Cerebellar cortex (tissue), 1 donor: ENCODE measurements around the gene TAF1L.
"Not testable (repeated sequence)": the region's sequence is repeated elsewhere in the genome, so short reads cannot be mapped to it uniquely, and the experiment has no call there.

ENCODE experiments used
- DNase-seq: peaks from one replicate; pipeline ENCODE4 v3.0.0-alpha.2; 2015; ENCODE audit warnings: low spot score

TAF1L gene, protein sequence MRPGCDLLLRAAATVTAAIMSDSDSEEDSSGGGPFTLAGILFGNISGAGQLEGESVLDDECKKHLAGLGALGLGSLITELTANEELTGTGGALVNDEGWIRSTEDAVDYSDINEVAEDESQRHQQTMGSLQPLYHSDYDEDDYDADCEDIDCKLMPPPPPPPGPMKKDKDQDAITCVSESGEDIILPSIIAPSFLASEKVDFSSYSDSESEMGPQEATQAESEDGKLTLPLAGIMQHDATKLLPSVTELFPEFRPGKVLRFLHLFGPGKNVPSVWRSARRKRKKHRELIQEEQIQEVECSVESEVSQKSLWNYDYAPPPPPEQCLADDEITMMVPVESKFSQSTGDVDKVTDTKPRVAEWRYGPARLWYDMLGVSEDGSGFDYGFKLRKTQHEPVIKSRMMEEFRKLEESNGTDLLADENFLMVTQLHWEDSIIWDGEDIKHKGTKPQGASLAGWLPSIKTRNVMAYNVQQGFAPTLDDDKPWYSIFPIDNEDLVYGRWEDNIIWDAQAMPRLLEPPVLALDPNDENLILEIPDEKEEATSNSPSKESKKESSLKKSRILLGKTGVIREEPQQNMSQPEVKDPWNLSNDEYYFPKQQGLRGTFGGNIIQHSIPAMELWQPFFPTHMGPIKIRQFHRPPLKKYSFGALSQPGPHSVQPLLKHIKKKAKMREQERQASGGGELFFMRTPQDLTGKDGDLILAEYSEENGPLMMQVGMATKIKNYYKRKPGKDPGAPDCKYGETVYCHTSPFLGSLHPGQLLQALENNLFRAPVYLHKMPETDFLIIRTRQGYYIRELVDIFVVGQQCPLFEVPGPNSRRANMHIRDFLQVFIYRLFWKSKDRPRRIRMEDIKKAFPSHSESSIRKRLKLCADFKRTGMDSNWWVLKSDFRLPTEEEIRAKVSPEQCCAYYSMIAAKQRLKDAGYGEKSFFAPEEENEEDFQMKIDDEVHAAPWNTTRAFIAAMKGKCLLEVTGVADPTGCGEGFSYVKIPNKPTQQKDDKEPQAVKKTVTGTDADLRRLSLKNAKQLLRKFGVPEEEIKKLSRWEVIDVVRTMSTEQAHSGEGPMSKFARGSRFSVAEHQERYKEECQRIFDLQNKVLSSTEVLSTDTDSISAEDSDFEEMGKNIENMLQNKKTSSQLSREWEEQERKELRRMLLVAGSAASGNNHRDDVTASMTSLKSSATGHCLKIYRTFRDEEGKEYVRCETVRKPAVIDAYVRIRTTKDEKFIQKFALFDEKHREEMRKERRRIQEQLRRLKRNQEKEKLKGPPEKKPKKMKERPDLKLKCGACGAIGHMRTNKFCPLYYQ (N-terminal part only)

DNA sequence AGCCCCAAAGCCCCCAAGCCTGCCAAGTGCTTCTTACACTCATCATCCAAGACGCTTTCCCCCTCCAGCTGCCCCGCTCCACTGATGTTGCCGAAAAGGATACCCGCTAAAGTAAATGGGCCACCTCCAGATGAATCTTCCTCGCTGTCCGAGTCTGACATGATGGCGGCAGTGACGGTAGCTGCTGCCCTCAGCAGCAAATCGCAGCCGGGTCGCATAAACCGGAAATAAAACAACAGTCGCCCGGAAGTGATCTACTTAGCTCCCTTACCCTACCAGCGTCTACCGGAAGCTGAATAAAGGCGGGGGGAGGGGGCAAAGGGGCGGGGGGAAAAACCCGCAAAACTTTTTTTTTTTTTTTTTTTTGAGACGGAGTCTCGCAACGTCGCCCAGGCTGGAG, at the start of gene TAF1L:
Gene TAF1L (minus strand): TSS at position 308 of the 400 bp plus-strand sequence. CDS start 90 bp downstream, at position 218.
- no peak for DNase-seq

DNA sequence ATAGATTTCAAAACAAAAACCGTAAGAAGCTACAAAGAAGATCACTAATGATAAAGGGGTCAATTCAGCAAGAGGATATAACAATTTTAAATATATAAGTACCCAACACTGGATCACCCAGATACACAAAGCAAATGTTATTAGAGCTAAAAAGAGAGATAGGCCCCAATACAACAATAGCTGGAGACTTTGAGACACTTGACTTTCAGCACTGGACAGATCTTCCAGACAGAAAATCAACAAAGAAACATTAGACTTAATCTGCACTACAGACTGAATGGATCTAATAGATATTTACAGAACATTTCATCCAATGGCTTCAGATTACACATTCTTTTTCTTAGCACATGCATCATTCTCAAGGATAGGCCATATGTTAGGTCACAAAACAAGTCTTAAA, 46.3 kb upstream of the TAF1L start:
- DNase-seq = no peak

DNA sequence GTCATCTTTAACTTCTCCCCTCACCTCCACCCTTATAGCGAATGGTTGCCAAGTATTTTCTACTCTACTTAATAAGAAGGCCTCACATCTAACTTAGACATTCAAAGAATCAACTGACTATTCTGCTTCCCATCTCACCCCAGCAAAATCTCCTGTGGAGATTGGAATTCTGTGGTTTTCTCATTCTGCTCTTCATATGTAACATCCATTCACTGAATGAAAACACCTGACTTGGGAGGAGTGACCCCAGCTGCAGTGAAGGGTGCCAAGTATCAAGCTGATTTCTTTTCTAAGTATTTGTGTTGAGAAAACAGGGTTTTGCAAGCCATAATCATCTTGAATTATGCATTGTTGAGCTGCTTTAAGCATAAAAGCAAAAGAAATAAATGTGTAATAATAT, 42.5 kb upstream of the TAF1L start:
- DNase-seq = no peak

DNA sequence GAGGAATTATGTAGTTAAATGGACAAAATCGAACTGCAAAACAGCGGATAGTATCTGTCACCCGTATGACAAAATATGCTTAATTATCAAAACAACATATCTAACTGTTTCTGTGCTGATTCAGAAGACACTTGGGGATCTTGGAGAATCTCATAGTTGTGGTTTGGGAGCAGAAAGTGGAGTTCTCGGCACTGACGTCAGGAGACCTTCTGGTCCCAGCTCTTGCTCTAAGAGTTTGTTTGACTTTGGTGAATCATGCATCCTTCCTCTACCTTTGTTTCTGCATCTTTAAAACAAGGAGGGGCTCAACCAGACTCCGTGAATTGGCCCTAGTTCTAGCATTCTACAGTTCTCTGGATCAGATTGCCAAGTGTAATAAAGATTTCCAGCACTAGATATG, 37.0 kb upstream of the TAF1L start:
- no peak for DNase-seq

DNA sequence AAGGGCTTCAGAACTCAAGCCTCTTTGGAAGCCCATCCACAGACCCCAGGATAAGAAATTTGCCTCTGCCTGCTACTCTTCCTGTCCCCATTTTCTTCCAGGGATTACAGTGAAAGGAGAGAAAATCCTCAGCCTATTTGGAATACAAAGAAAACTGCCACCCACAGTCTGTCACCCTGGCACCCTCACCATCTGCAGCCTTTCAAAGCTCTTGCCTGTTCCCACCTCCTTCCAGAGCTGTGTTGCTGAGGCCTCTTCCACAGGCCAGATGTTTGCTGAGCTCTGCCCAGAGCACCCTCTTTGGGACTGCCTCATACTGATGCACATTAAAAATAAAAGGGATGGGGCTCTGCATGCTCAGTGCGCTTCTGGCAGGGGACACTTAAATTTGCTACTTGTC, 35.9 kb upstream of the TAF1L start:
- no peak for DNase-seq

DNA sequence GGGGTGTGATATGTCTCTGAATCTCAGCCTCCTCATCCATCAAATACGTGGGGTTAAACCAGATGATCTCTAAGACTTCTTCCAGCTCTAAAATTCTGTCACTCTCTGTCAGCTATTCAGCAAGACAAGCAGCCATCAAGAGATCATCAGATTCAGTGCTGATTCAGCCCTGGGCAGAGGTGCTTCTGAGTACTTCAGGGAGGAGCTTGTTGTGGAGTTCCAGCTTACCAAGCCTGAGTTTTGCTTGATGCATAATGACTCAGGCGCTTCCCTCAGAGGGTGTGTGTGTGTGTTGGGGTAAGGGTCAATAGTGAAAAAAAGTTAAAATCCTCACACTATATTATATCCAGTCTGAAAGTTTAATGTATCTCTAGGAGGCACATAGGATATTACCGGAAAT, 29.6 kb upstream of the TAF1L start:
- no peak for DNase-seq

DNA sequence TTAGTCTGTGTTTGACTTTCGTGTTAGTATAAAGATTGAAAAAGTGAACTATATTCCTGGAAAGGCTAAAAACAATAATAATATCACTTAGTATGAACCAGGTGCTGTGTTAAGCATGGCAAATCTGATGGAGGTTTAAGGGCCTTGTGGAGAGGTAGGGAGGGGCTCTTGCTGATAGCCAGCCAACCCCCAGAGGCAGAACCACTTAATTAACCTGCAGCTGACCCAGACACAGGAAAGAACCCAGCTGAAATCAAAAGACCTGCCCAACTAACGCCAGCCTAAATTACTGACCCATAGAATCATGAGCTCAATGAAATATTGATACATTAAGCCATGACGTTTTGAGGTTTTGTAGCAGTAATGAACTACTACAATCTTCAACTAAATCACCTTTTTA, 28.3 kb upstream of the TAF1L start:
- no peak for DNase-seq

DNA sequence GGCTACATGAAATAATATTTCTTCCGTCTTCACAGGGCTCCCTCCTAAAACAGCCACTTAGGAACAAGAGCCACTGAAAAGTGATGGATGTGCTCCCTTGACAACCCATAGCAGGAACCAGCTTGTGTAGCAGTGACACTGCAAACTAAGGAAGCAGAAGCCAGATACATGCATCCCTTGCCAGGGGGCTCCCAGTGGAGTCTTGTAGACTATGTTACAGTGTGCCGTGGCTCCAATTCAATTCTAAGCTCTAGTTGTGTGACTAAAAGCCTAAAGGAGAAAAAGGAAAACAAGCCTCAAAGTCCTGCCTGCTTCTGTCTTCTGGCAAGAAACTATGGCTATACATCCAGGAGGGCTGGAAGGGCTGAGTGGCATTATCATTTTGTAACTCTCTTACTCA, 12.2 kb upstream of the TAF1L start:
- DNase-seq = no peak

DNA sequence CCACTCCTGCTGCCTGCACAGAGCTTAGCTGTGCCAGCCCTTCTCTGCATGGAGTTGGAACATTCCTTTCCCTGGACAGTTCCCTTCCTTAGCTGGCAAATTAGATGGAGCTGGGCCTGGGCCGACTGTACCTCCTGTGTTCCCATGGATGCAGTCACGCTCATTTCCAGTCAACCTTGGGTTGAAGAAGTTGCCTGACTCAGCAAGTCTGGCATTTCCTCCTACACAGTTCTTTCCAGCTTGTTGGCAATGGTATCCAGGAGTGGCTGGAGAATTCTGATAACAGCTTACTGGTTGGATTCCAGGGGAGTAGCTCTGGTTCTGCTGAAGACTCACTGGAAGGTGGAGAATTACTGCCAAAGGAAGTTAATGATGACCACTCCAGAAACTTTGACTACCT, 9.2 kb upstream of the TAF1L start:
- DNase-seq = no peak

DNA sequence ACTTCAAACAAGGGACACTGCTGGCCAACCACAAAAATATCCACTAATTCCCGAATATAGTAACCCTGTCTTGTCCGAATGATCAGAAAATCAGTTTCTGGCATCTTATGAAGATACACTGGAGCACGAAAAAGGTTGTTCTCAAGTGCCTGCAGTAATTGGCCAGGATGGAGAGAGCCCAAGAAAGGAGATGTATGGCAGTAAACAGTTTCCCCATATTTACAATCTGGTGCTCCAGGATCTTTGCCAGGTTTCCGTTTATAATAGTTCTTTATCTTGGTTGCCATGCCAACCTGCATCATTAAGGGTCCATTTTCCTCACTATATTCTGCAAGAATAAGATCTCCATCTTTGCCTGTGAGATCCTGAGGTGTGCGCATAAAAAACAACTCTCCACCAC, 2.3 kb downstream of the TAF1L start:
- not testable (repeated sequence) for DNase-seq

DNA sequence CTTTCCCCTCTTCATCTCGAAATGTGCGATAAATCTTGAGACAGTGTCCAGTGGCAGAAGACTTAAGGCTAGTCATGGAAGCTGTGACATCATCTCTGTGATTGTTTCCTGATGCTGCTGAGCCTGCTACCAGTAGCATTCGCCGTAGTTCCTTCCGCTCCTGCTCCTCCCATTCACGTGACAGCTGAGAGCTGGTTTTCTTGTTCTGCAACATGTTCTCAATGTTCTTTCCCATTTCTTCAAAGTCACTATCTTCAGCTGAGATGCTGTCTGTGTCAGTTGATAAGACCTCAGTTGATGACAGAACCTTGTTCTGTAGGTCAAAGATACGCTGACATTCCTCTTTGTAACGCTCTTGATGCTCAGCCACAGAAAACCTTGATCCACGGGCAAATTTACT, 3.5 kb downstream of the TAF1L start:
- no peak for DNase-seq

DNA sequence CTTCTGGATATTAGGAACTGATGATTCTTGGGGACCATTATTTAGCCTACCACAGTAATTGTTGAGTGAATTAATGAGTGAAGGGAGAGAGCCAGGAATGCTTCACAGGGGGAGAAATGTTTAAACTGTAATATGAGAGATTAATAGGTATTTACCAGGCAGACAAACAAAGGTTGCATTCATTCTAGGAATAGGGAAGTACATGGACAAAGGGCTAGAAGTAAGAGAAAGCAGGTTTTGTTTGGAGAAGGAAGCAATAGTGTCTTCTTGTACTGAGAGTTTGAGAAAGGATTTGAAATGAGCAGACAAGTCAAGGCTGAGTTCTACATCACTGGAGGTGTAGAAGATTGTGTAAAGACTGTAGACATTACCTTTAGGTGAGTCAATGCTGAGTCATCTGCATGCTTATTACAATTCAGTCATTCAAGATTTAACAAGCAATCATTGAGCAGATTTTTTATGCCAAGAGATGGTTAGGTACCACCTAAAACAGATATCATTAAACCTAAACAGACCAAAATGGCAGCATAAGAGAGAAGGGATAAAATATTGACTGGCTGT, 8.0 kb downstream of the TAF1L start:
- no peak for DNase-seq

DNA sequence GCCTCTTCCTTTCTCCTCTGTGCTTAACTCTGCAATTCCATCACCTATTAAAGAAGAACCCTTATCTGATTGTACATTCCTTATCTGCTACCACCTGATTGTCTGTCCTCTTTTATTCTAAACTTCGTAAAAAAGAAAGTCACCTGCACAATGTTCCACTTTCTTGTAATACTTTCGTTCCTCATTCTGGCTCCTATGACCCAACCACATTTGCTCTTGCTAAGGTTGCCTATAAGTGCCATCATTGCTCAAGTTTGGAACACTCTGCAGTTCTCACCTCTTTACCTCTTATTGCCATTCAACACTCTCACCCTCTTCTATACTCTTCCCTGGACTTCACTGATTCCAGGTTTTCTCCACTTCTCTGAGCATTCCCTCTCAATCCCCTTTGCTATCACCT, 10.1 kb downstream of the TAF1L start:
- DNase-seq = no peak

DNA sequence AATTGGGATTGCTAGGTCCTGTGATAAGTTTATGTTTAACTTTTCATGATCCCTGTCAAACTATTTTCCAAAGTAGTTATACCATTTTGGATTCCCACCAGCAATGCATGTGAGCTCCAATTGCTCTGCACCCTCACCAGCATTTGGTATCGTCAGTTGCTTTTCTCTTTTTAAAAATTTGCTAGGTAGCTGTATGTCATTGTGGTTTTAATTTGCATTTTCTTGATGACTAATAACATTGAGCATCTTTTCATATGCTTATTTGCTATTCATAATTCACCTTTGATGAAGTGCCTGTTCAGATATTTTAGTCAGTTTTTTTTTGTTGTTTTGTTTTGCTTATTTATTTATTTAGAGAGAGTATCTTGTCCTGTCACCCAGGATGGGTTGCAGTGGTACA, 12.5 kb downstream of the TAF1L start:
- no peak for DNase-seq

DNA sequence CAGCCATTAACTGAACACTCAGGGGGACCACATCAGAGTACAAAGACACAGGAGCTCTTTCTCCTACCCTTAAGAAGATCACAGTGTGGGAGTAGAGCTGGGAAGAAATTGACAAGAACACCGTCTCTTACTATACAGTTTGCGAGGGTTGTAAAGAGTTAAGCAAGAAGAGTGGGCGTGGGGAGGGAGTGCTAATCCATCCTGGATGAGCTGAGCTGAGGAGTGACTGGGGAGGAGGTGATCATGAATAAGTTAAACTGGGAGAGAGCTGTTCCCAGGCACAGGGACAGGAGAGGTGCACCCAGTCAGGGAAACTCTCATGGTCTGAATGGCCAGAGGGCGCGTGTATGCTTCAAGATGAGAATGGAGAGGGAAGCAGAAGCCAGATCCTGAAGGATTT, 17.2 kb downstream of the TAF1L start:
- no peak for DNase-seq

DNA sequence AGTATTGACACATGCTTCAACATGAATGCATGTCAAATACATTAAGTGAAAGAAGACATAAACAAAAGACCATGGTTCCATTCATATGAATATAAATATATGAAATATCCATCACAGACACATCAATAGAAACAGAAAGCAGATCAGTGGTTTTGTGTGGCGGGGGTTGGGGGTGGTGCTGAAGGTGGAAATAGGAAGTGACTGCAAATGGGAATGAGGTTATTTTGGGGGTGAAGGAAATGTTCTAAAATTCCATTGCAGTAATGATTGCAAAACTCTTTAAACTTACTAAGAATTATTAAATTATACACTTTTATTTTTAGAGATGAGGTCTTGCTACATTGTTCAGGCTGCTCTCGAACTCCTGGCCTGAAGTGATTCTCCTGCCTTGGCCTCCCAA, 28.7 kb downstream of the TAF1L start:
- no peak for DNase-seq

DNA sequence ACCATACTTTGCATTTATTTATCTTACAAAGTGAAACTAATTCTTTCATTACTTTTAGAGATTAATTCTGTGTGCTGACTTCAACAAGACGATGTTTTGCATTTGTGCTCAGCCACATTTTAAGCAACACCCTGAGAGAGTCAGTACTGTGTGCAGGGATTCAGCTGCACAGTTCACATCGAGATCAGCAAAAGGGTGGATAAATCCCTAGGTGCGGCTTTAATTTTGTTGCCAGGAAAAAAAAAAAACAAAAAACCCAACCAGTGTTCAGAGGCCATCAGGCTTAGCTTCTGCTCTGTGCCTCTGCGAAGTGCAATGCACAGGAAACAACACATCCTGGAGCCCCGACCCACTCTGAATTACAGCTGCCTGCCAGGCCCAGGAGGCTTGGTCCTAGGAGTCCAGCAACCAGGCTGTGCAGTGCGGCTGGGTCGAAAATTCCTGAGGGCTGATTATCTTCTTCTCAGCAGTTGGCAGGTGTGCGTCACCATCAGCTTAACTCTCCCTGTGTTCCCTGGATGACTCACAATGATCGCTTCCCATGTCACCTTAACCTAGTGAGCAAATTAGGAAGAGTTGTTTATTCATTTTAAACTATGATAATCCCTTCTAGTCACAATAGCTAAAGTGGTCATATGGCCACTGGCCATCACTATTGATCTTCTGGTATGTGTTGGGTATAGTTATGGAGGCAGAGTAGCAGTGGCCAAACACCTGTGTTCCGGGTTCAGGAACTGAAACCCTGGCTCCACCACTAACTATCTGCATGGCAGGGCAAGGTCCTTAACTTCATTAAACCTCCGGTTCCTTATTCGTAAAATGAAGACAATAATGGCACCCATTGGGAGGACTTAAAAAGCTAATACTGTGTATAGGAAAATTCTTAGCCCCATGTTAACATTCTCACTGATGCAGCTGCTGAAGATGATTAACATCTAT, 31.3 kb downstream of the TAF1L start:
- no peak for DNase-seq

DNA sequence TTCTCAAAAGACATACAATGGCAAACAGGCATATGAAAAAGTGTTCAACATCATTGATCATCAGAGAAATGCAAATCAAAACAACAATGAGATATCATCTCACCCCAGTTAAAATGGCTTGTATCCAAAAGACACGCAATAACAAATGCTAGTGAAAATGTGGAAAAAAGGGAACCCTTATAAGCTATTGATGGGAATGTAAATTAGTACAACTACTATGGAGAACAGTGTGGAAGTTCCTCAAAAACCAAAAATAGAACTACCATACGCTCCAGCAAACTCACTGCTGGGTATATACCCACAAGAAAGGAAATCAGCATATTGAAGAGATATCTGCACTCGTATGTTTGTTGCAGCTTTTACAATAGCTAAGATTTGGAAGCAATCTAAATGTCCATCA, 36.4 kb downstream of the TAF1L start:
- not testable (repeated sequence) for DNase-seq

DNA sequence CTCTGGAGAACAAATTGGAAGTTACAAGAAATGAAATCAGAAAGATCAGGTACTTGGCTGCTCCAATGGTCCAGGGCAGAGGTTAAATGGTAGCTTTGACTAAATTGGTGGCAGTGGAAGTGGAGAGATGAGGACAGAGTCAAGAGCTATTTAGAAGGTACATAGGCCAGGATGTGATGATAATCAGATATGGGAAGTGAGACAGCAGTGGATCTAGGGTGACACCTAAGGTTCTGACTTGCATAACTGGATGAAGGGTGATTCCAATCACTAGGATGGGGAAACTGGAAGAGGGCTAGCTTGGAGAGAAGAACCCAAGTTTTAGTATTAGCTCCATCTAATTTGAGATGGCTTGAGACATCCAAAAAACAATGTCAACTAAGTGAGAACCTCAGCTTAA, 38.5 kb downstream of the TAF1L start:
- DNase-seq = no peak

DNA sequence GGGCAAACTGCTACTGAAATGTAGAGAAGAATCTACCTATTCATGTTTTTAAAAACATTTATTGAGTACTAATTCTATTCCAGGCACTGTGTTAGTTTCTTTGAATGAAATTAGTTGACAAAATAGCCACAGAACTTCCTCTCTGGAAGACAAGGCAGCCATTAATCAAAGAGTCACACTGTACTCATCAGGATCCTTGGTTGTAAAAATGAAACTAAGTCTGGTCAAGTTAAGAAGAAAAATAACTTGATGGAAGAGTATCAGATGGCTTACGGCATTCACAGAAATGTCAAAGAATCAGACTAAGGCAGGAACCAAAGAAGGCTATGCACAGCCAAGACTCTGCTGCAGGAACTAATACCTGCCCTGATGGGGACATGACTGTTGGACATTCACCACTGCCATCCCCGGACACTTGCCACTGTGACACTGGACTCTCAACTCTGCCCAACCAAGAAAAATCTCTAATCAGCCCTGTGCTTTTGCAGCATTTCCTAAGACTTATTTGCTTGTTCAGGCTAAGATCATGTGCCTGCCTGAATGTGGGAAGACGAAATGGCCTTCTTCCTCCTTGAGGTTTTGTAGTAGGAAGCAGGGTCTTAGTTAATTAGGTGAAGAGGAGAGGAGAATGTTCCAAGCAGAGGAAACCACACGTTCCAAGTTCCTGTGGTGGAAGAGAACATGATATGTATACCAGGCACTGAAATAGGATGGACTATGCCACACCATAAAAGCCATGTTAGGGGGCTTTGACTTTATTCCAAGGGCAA, 39.2 kb downstream of the TAF1L start:
- DNase-seq = no peak
